GM20431 (cell line): ENCODE results near the gene CCSER1.
"Not testable (repeated sequence)": the region's sequence is repeated elsewhere in the genome, so short reads cannot be mapped to it uniquely, and the experiment has no call there.

Experiments used
- in situ Hi-C: fragments of 300-500 bp; cut with MseI, MboI; formaldehyde crosslinking; loops from one replicate; pipeline ENCODE4 v1.15.0; 2020; ENCODE audit warnings: low sequenced_read_pairs; ENCODE audit not compliant: unreplicated experiment

Gene CCSER1

GRCh38 chr4:91076147-91076546, 949.0 kb downstream of the CCSER1 start:
- in situ Hi-C loops = no loop called here

DNA sequence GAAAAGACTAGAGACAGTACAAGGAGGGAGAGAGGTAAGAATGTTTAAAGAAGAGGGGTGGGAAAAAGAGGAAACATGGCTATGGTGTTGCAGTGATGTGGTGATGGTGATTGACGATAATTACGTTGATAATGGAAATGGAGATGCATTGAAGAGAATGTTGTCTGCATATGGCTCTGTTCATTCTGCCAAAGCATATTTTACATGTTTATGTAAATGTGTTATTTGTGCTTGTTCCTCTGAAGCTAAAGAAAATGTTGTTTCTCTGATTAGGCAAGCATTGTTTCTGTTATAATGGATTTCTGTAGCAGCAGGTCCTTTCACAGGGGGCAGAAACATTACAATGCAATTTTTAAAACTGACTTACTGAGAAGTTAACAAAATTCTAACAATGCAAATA, 958.8 kb downstream of the CCSER1 start:
- in situ Hi-C loops = no loop called here

DNA sequence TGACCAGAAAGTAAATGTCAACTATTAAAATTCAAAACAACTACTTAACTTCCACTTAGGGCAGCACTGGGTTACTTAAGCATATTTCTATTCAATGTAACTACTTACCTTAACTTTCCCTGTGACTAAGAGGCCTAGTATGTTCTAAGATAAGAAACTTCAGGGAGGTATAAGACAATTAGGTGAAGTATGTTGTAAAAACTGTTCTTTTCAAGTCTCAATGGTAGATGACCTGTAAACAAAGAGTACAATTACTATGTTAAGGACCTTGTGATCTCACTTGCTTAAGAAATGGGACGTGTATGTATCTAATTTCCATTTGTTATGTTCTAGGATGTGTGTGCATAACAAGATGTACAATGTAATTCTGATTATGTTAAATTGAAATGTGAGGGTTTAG, 960.5 kb downstream of the CCSER1 start:
- in situ Hi-C loops = no loop called here

GRCh38 chr4:91089178-91089577, 962.0 kb downstream of the CCSER1 start:
- in situ Hi-C loops = no loop called here

GRCh38 chr4:91092398-91092980, 965.3 kb downstream of the CCSER1 start:
- in situ Hi-C loops = no loop called here

DNA sequence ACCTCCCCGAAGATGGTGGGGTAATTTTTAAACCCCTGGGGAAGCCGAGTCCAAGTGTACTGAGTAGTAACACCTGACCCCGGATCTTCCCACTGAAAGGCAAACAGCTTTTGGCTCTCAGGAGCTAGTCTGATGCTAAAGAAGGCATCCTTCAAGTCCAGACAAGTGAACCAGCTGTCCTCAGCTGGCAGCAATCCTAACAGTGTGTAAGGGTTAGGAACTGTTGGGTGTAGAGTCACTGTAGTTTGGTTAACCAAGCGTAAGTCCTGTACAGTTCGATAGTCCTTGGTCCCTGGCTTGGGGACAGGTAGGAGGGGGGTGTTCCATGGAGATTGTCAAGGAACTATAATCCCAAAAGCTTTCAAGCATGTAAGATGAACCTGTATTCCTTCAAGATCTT, 967.0 kb downstream of the CCSER1 start:
- in situ Hi-C loops = not testable (repeated sequence)

DNA sequence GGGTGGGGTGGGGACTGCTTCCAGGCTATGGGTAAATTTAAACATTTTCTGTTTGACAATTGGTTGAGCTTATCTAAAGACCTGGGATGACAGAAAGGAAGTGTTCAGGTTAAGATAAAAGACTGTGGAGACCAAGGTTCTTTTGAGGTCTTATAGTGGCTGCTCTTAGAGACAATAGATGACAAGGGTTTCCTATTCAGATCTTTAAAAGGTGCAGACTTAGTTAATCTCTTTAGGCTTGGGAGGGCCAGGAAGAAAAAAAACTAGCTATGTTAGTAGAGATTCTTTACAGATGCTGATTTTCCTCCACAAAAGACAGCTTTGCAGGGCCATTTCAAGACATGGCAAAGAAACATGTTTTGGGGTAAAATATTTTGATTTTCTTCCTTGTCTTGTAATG, 972.5 kb downstream of the CCSER1 start:
- in situ Hi-C loops = loop anchor here (25.0 kb wide), 1 partner anchor 413 kb away; no protein-coding TSS in a partner anchor

GRCh38 chr4:91108751-91109150, 981.6 kb downstream of the CCSER1 start:
- in situ Hi-C loops = loop anchor here (25.0 kb wide), 1 partner anchor 404 kb away; no protein-coding TSS in a partner anchor

DNA sequence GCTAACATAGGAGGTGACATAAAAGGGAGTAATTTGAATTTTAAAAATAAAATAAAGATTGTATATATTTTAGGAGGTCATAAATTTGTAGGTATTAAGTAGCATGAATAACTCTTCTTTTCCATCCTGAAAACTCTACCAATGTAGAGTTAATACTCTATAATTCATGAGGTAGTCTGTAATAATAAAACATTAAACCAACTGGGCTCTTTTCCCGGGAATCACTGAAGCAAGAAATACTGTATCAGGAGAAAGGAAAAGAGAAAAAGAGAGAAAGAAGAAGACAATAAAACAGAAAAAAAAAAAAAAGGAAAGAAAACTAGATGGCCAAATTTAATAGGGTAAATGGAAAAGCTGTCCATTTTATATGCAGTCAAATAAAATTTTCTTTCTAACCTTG, 984.4 kb downstream of the CCSER1 start:
- in situ Hi-C loops = loop anchor here (25.0 kb wide), 1 partner anchor 401 kb away; no protein-coding TSS in a partner anchor

DNA sequence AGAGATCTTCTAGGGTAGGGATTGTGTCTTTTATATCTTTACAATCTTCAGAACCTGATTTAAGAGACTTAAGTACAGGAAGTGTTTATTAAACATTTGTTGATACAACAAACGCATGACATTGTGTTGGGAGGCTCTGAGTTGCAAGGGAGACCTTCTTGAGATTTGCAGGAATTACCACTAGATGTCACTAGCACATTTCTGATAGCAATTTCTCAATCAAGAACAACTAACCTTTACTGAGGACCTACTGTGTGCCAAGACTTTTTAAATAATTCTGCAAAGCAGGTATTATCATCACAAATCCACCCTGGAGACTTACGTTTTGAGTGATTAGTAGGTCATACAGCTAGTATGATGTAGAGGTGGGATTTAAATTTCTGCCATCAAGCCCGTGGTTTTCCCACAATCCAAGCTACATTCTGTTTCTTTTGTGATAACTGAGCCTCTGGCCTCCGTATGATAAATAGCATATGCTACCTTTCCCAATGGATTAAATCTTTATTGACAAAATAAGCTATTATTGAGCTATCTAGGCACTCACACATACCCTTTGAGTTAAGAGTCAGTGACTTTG, 986.0 kb downstream of the CCSER1 start:
- in situ Hi-C loops = loop anchor here (25.0 kb wide), 1 partner anchor 399 kb away; no protein-coding TSS in a partner anchor

- in situ Hi-C loops = loop anchor here (25.0 kb wide), 1 partner anchor 398 kb away; no protein-coding TSS in a partner anchor
These were observed 987.2 kb downstream of the CCSER1 start for GRCh38 chr4:91114386-91114785.

- in situ Hi-C loops = loop anchor here (25.0 kb wide), 1 partner anchor 395 kb away; no protein-coding TSS in a partner anchor
These were observed 989.7 kb downstream of the CCSER1 start for GRCh38 chr4:91116861-91117260.

- in situ Hi-C loops = loop anchor here (25.0 kb wide), 1 partner anchor 394 kb away; no protein-coding TSS in a partner anchor
These were observed 991.4 kb downstream of the CCSER1 start for GRCh38 chr4:91118597-91118996.

DNA sequence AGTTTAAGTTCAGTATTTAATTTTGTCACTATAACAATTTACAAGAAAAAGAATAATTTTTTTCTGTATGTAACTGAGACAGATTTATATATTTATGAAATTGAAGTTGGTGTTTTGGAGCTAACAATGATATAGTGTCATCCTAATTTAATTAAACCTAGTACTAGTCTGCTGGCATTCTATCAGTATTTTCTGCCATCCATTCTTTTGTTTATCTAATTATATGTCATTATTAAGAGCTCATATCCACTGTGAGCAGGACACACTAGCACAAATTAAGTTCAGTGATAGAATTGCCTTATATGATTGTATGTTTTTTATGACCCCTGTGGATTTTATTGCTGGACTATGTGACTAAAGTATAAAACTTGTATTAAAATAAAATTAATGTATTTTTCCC, 996.5 kb downstream of the CCSER1 start:
- in situ Hi-C loops = loop anchor here (25.0 kb wide), 1 partner anchor 389 kb away; no protein-coding TSS in a partner anchor

DNA sequence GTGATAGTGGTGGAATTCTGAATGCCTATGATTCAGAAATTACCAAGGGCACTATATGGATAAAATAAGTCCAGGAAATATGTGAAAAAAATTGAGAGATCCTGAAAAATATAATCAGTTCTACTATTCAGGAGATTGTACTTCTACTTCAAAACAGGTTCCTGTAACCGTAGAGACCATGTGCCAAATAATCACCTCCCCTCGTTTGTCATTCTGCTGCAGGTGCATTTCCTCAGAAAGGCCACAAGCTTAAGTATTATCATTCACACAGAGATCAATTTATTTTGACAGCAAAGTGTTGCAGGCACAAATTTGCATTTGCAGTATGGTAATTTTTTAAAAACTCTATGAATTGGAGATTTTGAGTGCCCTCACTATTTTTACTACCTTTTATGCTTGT, 1000.0 kb downstream of the CCSER1 start:
- in situ Hi-C loops = no loop called here

DNA sequence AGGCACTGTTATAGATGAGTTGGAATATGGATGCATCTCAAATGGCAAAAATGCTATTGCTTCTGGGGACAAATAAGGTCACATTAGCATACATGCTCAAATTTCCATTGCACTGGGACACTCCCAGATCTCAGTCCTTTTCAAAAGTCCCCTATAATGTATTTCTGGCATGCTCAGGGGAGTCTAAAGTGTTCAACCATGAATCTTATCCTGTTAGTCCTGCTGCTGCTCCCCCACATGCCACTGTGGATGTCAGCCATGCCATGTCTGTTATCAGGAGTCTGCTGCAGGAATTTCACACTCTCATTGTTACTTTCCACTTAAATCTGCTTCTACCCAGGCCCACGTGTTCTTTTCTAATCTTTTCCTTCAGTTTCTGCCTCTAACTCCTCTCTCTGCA, 1000.6 kb downstream of the CCSER1 start:
- in situ Hi-C loops = no loop called here

DNA sequence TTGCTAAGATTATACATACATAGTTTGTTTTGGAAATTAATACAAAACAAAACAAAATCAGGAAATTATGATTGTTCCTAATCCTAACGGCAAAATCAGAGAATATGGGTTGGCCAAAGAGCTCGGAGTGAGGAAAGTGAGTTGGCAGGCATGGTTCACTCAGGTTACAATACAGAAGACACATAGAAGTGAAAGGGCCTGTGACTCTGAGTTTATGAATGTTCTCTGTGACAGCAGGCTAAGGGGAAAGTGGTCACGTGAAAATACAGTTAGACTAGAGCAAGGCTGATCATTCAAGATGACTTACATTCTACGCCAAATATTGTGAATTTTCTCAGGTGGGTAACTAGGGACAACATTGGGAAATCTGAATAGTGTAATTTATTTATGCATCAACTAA, 1001.3 kb downstream of the CCSER1 start:
- in situ Hi-C loops = no loop called here

DNA sequence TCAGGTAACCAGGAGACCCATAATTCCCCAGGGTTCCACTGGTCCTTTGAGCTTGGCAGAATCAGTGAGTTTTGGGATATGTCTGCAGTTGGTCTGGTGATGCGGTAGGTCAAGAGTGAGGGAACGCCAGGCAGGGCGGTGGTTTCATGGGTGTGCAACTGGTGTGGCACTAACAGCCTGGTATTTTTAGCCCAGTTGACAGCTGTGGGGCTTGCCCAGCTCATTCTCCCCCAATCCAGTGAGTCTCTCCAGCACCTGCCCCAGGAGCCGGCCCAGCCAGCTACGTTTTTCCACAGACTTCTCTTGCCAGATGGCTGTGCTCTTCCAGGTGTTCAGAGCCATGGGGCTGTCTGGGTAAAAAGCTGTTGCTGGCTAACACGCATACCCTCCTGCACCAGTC, 1019.9 kb downstream of the CCSER1 start:
- in situ Hi-C loops = no loop called here

DNA sequence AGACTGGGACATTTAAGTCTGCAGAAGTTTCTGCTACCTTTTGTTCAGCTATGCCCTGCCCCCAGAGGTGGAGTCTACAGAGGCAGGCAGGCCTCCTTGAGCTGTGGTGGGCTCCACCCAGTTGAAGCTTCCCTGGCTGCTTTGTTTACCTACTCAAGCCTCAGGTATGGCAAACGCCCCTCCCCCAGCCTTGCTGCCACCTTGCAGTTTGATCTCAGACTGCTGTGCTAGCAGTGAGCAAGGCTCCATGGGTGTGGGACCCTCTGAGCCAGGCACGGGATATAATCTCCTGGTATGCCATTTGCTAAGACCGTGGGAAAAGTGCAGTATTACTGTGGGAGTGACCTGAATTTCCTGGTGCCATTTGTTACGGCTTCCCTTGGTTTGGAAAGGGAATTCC, 1026.8 kb downstream of the CCSER1 start:
- in situ Hi-C loops = not testable (repeated sequence)

DNA sequence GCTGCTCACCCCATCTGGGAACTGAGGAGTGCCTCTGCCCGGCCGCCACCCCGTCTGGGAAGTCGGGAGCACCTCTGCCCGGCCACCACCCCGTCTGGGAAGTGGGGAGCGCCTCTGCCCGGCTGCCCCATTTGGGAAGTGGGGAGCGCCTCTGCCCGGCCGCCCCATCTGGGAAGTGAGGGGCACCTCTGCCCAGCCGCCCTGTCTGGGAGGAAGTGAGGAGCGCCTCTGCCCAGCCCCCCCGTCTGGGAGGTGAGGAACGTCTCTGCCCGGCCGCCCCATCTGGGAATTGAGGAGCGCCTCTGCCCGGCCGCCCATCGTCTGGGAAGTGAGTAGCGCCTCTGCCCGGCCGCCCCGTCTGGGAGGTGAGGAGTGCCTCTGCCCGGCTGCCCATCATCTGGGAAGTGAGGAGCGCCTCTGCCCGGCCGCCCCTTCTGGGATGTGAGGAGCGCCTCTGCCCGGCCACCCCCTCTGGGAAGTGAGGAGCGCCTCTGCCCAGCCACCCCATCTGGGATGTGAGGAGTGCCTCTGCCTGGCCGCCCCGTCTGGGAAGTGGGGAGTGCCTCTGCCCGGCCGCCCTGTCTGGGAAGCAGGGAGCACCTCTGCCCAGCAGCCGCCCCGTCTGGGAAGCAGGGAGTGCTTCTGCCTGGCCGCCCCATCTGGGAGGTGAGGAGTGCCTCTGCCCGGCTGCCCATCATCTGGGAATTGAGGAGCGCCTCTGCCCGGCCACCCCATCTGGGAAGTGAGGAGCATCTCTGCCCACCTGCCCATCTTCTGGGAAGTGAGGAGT, 1040.9 kb downstream of the CCSER1 start:
- in situ Hi-C loops = not testable (repeated sequence)

DNA sequence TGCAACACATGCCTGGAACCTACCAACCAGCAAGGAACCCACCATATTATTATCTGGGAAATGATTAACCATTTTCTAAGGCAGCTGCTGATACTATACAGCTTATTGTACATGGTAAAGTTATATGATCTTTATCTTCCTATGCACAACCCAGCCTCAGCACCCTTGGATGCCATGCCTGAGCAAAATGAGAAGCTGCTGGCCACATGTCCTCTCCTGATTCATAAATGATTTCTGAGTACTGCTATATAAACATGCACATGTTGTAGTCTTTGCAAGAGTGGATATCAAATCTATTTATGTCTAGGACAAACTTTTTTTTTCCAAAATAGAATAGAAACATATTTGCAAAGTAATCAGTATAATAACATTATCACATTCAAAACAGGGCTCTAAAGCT, 1043.6 kb downstream of the CCSER1 start:
- in situ Hi-C loops = no loop called here
